GM13976 (cell line): Measurements from ENCODE around the gene ANKRD22.

ENCODE experiments used
- DNase-seq: peaks from one replicate; pipeline ENCODE4 v3.0.0; 2012; ENCODE audit warnings: low spot score
- CTCF ChIP-seq: IDR thresholded peaks from 2 replicates; pipeline ENCODE4 v1.5.1; 2012; ENCODE audit warnings: borderline replicate concordance, mild to moderate bottlenecking; ENCODE audit not compliant: insufficient read depth; ENCODE audit errors: extremely low read depth, missing control alignments, control extremely low read depth
- in situ Hi-C: fragments of 300-500 bp; cut with MboI; formaldehyde crosslinking; loops from one replicate; pipeline ENCODE4 v1.12.0; 2022; ENCODE audit warnings: low sequenced_read_pairs, mixed read lengths, inconsistent platforms; ENCODE audit not compliant: unreplicated experiment

The ANKRD22 gene

GRCh38 chr10:88781206-88781605 lies 70.4 kb downstream of the ANKRD22 start:
- DNase-seq = no peak
- no peak for TF ChIP-seq CTCF
- in situ Hi-C loops = no loop called here
